GM21576 (cell line): ENCODE measurements around the gene DCLRE1A.
"Not testable (repeated sequence)": the region's sequence is repeated elsewhere in the genome, so short reads cannot be mapped to it uniquely, and the experiment has no call there.

ENCODE experiments used
- ATAC-seq: cut with Tn5 transposase; IDR thresholded peaks from one replicate; pipeline ENCODE4 v1.9.1; 2021; ENCODE audit warnings: mild to moderate bottlenecking, moderate library complexity; ENCODE audit not compliant: unreplicated experiment

Gene DCLRE1A

GRCh38 chr10:113859261-113859660 lies 5.4 kb upstream of the DCLRE1A start:
- peak; percentile 52 for ATAC-seq

- no peak for ATAC-seq
Observed at GRCh38 chr10:113858541-113858940, 4.7 kb upstream of the DCLRE1A start.

GRCh38 chr10:113857210-113857609 lies 3.3 kb upstream of the DCLRE1A start:
- ATAC-seq: no peak

- ATAC-seq: no peak
Observed at GRCh38 chr10:113856563-113856962, 2.7 kb upstream of the DCLRE1A start.

GRCh38 chr10:113854761-113855588 lies 1.1 kb upstream of the DCLRE1A start:
- ATAC-seq: peak; percentile 20

- no peak for ATAC-seq
Observed at GRCh38 chr10:113853578-113854012, 287 bp downstream of the DCLRE1A start.

GRCh38 chr10:113849946-113850345 lies 3.9 kb downstream of the DCLRE1A start:
- no peak for ATAC-seq

- no peak for ATAC-seq
Observed at GRCh38 chr10:113849140-113849803, 4.6 kb downstream of the DCLRE1A start.

- no peak for ATAC-seq
Observed at GRCh38 chr10:113846036-113846435, 7.8 kb downstream of the DCLRE1A start.

GRCh38 chr10:113843972-113844485 lies 9.9 kb downstream of the DCLRE1A start:
- no peak for ATAC-seq

- ATAC-seq: no peak
Observed at GRCh38 chr10:113842171-113842570, 11.7 kb downstream of the DCLRE1A start.

- not testable (repeated sequence) for ATAC-seq
Observed at GRCh38 chr10:113828567-113828966, 25.3 kb downstream of the DCLRE1A start.

- ATAC-seq: no peak
Observed at GRCh38 chr10:113825791-113826190, 28.1 kb downstream of the DCLRE1A start.

- no peak for ATAC-seq
Observed at GRCh38 chr10:113823389-113823788, 30.5 kb downstream of the DCLRE1A start.

- ATAC-seq: no peak
Observed at GRCh38 chr10:113822174-113822573, 31.7 kb downstream of the DCLRE1A start.

- not testable (repeated sequence) for ATAC-seq
Observed at GRCh38 chr10:113821306-113821705, 32.6 kb downstream of the DCLRE1A start.

GRCh38 chr10:113820507-113820906 lies 33.4 kb downstream of the DCLRE1A start:
- no peak for ATAC-seq

GRCh38 chr10:113819989-113820388 lies 33.9 kb downstream of the DCLRE1A start:
- no peak for ATAC-seq

- ATAC-seq: not testable (repeated sequence)
Observed at GRCh38 chr10:113814700-113815099, 39.2 kb downstream of the DCLRE1A start.

- ATAC-seq: no peak
Observed at GRCh38 chr10:113808168-113808567, 45.7 kb downstream of the DCLRE1A start.

- ATAC-seq: no peak
Observed at GRCh38 chr10:113806503-113806902, 47.4 kb downstream of the DCLRE1A start.

- no peak for ATAC-seq
Observed at GRCh38 chr10:113802997-113803396, 50.9 kb downstream of the DCLRE1A start.
